ENCODE data around the gene ERCC4.

ERCC4 gene

DNA sequence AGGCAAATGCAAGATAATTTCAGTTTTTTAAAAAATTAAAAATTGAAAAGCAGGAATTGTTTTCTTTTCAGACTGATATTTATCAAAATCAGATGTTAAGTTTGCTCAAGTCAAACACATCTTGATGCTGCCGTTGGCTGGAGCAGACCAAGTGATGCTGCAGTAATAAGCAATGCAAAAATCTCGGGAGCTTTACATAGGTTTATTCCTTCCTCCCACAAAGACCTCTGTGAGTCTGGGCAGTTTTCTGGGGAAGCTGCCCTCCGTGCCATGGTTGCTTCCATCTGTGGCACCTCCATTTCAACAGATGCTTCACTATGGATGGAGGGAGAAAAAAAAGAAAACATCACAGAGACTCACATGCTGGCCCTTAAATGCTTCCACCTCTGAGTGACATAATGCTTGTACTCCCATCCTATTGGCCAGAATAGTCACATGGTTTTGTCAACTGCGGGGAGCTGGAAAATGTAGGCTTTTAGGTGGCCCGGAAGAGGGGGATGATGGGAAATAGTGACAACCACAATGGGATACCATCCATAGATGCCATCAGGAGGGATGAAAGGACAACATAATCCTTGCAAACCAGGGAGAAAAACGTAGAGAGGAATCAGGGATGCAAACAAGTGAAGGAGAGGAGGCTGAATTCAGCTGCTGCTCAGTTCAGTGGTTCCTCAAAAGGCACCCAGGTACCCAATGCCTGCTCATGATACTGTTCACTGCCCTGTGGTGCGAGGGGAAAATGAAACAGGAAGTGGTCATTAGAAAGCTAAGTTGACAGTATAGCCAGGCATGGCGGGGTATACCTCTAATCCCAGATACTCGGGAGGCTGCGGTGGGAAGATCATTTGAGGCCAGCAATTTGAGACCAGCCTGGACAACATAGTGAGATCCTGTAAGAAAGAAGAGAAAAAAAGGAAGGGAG is 13.5 kb upstream of the ERCC4 start:
- H3K36me3 ChIP-seq: no peaks in the 10 kb centered on the region
- no peak overlapping the region for H3K27ac ChIP-seq
- no peaks in the 10 kb centered on the region for H3K27me3 ChIP-seq (ENCODE audit: insufficient read depth, low read depth, severe bottlenecking)
- no peak for DNase-seq
- TF ChIP-seq, protein P1, sequence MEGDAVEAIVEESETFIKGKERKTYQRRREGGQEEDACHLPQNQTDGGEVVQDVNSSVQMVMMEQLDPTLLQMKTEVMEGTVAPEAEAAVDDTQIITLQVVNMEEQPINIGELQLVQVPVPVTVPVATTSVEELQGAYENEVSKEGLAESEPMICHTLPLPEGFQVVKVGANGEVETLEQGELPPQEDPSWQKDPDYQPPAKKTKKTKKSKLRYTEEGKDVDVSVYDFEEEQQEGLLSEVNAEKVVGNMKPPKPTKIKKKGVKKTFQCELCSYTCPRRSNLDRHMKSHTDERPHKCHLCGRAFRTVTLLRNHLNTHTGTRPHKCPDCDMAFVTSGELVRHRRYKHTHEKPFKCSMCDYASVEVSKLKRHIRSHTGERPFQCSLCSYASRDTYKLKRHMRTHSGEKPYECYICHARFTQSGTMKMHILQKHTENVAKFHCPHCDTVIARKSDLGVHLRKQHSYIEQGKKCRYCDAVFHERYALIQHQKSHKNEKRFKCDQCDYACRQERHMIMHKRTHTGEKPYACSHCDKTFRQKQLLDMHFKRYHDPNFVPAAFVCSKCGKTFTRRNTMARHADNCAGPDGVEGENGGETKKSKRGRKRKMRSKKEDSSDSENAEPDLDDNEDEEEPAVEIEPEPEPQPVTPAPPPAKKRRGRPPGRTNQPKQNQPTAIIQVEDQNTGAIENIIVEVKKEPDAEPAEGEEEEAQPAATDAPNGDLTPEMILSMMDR (IDR thresholded peaks at IDR 0.05; ENCODE audit: low read depth, low read length): no peak
- peaks cover 6% of the 10 kb centered on the region for H3K9me3 ChIP-seq (ENCODE audit: severe bottlenecking)
- H3K4me3 ChIP-seq (ENCODE audit: low read depth, low read length): no peak overlapping the region

DNA sequence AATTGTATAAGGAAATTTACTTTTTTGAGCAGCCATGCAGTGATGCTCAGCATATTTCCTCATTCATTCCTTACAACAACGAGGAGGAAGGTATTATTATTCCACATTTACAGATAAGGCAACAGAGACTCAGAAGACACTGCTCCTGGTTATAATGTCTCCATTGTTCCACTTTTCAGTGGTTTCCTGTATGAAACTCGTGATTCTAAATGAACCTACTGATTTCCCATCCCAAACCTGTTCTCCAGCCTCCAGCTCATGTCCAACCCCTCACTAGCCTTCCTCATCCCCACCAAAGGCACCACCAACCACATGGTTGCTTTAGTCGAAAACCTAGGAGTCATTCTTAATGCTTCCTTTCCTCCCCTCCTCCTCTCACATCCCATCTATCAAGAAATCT is 12.5 kb upstream of the ERCC4 start:
- H3K9me3 ChIP-seq (ENCODE audit: severe bottlenecking): peaks cover 6% of the 10 kb centered on the region
- H3K4me3 ChIP-seq (ENCODE audit: low read depth, low read length): no peak overlapping the region
- TF ChIP-seq, protein P1 (IDR thresholded peaks at IDR 0.05; ENCODE audit: low read depth, low read length): no peak
- H3K36me3 ChIP-seq: no peaks in the 10 kb centered on the region
- no peaks in the 10 kb centered on the region for H3K27me3 ChIP-seq (ENCODE audit: insufficient read depth, low read depth, severe bottlenecking)
- DNase-seq: no peak
- no peak overlapping the region for H3K27ac ChIP-seq

DNA sequence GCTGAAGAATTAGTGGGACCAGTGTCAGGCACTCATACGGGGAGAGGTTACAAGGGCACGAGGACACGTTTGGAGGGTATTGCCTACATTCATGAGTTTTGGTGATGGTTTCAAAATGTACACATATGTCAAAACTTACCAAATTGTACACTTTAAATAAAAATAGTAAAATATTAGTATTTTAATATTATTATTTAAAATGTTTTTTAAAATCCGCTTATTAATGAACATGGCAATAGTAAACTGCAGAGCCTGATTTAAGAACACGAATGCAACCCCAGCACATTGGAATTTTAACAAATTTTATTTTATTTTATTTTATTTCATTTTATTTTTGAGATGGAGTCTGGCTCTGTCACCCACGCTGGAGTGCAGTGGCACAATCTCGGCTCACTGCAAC is 10.9 kb upstream of the ERCC4 start:
- H3K36me3 ChIP-seq: no peaks in the 10 kb centered on the region
- no peaks in the 10 kb centered on the region for H3K27me3 ChIP-seq (ENCODE audit: insufficient read depth, low read depth, severe bottlenecking)
- TF ChIP-seq, protein P1 (IDR thresholded peaks at IDR 0.05; ENCODE audit: low read depth, low read length): no peak
- peaks cover 9% of the 10 kb centered on the region for H3K9me3 ChIP-seq (ENCODE audit: severe bottlenecking)
- no peak overlapping the region for H3K27ac ChIP-seq
- H3K4me3 ChIP-seq (ENCODE audit: low read depth, low read length): no peak overlapping the region
- no peak for DNase-seq

DNA sequence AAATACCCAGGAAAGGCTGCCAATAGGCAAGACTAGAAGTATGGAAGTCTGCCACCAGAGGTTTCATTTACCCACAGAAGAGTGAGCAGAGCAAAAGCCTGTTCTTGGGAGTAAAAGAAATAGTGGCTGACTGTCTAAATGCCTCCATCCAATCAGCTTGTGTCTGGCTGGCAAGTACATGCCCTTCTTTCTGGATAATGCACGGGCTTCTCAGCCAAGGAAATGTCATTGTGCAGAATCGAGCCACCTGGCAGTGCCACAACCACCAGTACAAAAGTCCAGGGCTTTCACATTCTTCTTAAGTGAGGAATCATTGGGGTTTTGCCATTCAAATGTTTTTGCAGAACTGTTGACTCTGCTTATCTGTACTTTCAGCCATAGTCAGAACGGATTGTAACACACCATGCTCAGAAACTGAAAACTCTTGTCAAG is 10.1 kb upstream of the ERCC4 start:
- Histone ChIP-seq H3K4me3 (ENCODE audit: low read depth, low read length) (no peak overlapping the region), H3K36me3 (no peaks in the 10 kb centered on the region), H3K9me3 (ENCODE audit: severe bottlenecking) (peaks cover 9% of the 10 kb centered on the region), H3K27ac (no peak overlapping the region), H3K27me3 (ENCODE audit: insufficient read depth, low read depth, severe bottlenecking) (no peaks in the 10 kb centered on the region)
- no peak for DNase-seq
- TF ChIP-seq, protein P1 (IDR thresholded peaks at IDR 0.05; ENCODE audit: low read depth, low read length): no peak

DNA sequence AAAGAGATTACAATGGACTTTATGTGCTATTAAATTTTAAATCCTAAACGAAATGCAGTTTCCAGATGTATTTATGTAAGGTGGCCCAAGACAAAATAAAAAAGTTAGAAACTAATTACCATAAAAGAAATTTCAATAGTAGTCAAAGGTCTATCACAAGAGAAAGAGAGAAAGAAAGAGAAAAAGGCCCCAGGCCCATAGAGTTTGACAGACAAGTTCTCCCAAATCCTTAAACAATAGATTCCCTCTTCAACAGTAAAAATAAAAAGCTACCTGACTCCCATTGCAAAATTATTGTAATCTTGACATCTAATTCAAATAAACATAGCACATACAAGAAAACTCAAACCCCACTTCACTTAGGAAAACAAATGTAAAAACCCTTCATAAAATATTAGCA is 8.6 kb upstream of the ERCC4 start:
- H3K4me3 ChIP-seq (ENCODE audit: low read depth, low read length): no peak overlapping the region
- TF ChIP-seq, protein P1 (IDR thresholded peaks at IDR 0.05; ENCODE audit: low read depth, low read length): no peak
- DNase-seq: no peak
- peaks cover 7% of the 10 kb centered on the region for H3K9me3 ChIP-seq (ENCODE audit: severe bottlenecking)
- H3K36me3 ChIP-seq: no peaks in the 10 kb centered on the region
- no peaks in the 10 kb centered on the region for H3K27me3 ChIP-seq (ENCODE audit: insufficient read depth, low read depth, severe bottlenecking)
- no peak overlapping the region for H3K27ac ChIP-seq
